GM12878 (cell line): Measurements from ENCODE around the gene HERC4. TPM values are rescaled to one million over a fixed set of nuclear protein-coding genes. Genes with fewer than 3 reads are reported as not detected.
A peak's percentile ranks its signal among the peaks of the same experiment; 100 is the strongest.

Experiments used
- CBX5 ChIP-seq: sonication (generic); IDR thresholded peaks from 2 replicates; pipeline ENCODE4 v1.6.1; 2016; ENCODE audit warnings: low read depth, moderate library complexity, mild to moderate bottlenecking, inconsistent platforms
- EED ChIP-seq: sonication (generic); IDR thresholded peaks from 2 replicates; pipeline ENCODE4 v1.6.1; 2016; ENCODE audit warnings: antibody characterized with exemption, low read depth
- HDAC2 ChIP-seq: fragments of 200-600 bp; sonication (generic); IDR thresholded peaks from 2 replicates; pipeline ENCODE4 v1.6.1; 2017
- IRF3 ChIP-seq: fragments of 450-650 bp; IDR thresholded peaks from 2 replicates; pipeline ENCODE4 v1.6.1; 2014; ENCODE audit warnings: mild to moderate bottlenecking
- NBN ChIP-seq: fragments of 450-650 bp; IDR thresholded peaks from 2 replicates; pipeline ENCODE4 v1.6.1; 2016
- NR2F1 ChIP-seq: fragments of 450-650 bp; conservative IDR thresholded peaks from 2 replicates; pipeline ENCODE4 v1.6.1; 2017; ENCODE audit warnings: mild to moderate bottlenecking
- POLR2AphosphoS2 ChIP-seq: IDR thresholded peaks from 2 replicates; pipeline ENCODE4 v1.6.1; 2011; ENCODE audit warnings: low read depth, mild to moderate bottlenecking, low read length, improper control_type of control experiment, moderate library complexity
- REST ChIP-seq: IDR thresholded peaks from 2 replicates; pipeline ENCODE4 v1.6.1; 2012; ENCODE audit warnings: mild to moderate bottlenecking, low read depth, low read length
- RUNX3 ChIP-seq: IDR thresholded peaks from 2 replicates; pipeline ENCODE4 v1.6.1; 2012; ENCODE audit warnings: low read length, inconsistent platforms
- SREBF1 ChIP-seq: IDR thresholded peaks from 2 replicates; pipeline ENCODE4 v1.6.1; 2012; ENCODE audit warnings: mild to moderate bottlenecking, low read length
- SRF ChIP-seq, 2 experiments: IDR thresholded peaks; 2 replicates each; pipeline ENCODE4 v1.6.1; 2011; ENCODE audit warnings: low read depth in 2 of 2, low read length in 2 of 2, mild to moderate bottlenecking in 1 of 2, moderate library complexity in 1 of 2
- STAT1 ChIP-seq: fragments of 450-650 bp; conservative IDR thresholded peaks from 2 replicates; pipeline ENCODE4 v1.6.1; 2014; ENCODE audit warnings: antibody characterized with exemption, mild to moderate bottlenecking
- TCF12 ChIP-seq: IDR thresholded peaks from 2 replicates; pipeline ENCODE4 v1.6.1; 2011; ENCODE audit warnings: low read depth, mild to moderate bottlenecking, low read length
- ZBTB11 ChIP-seq: fragments of 450-650 bp; formaldehyde crosslinking; IDR thresholded peaks from 2 replicates; pipeline ENCODE4 v1.5.0; 2022; ENCODE audit warnings: mild to moderate bottlenecking, missing genetic modification characterization
- ZNF24 ChIP-seq: fragments of 450-650 bp; IDR thresholded peaks from 2 replicates; pipeline ENCODE4 v1.6.1; 2017; ENCODE audit warnings: antibody characterized with exemption, mild to moderate bottlenecking
- ZNF274 ChIP-seq: IDR thresholded peaks from one replicate; pipeline ENCODE4 v1.8.0; 2011; ENCODE audit not compliant: insufficient read length, insufficient read depth
- ZNF687 ChIP-seq: fragments of 450-650 bp; IDR thresholded peaks from 2 replicates; pipeline ENCODE4 v1.6.1; 2017; ENCODE audit warnings: mild to moderate bottlenecking, moderate library complexity
- polyA plus RNA-seq, 11 experiments: library from polyadenylated mRNA; depleted of rRNA in 4 of 11; unstranded in 6 of 11; stranded (reverse) in 5 of 11; fragments of >200 nt; fragmentation: Nextera tagmentation in 4 of 11; fragmentation: Illumina TruSeq in 1 of 11; extraction: Ambion mirVana in 4 of 11; extraction: Trizol in 1 of 11; gene quantifications; 1 replicate in 1 of 11; 2 replicates in 10 of 11; pipeline versions ENCODE4 v1.2.1 to v1.2.3, GENCODE V29; 2011 to 2016; ENCODE audit warnings: inconsistent platforms in 2 of 11, missing spikeins in 2 of 11, low read depth in 1 of 11
- total RNA-seq, 4 experiments: library from RNA; depleted of rRNA in 3 of 4; stranded (reverse); fragments of >200 nt in 3 of 4; fragmentation: Illumina TruSeq in 1 of 4; extraction: Trizol in 1 of 4; gene quantifications; 2 replicates each; pipeline versions ENCODE4 v1.2.1 to v1.2.3, GENCODE V29; 2013 to 2021

The HERC4 gene
- total and polyA plus RNA-seq, 10 of the 15 experiments (the other 5 are each of a cell fraction or from before 2014, with no cell fraction given): 9.7 to 36.8 (median 23.4) TPM

- TF ChIP-seq SRF (IDR thresholded peaks at IDR 0.05; ENCODE audit: low read depth in 2 of 2, low read length in 2 of 2) (no peak), NR2F1 (peak; percentile 84), NBN (no peak; the same call in none of the 2 replicates), REST (no peak), IRF3 (no peak), ZNF687 (no peak; the same call in 1 of the 2 replicates), RUNX3 (peak; percentile 94), ZBTB11 (CRISPR knock-in tag) (0 out of 2 replicates have a peak, but pooled peaks have one; percentile 32), TCF12 (peak; percentile 75; the same call in 1 of the 2 replicates), EED (peak; percentile 67), HDAC2 (no peak), POLR2AphosphoS2 (peak; percentile 77), ZNF274 (no peak), STAT1 (no peak), ZNF24 (no peak; the same call in 1 of the 2 replicates), SREBF1 (no peak), CBX5 (no peak)
These were observed 190.7 kb downstream of the HERC4 start, which contains the start of gene SIRT1 (continued) for GRCh38 chr10:67884313-67884841.
